AG08396 (cell line): ENCODE data around the gene DUSP5.
"Not testable (repeated sequence)": the region's sequence is repeated elsewhere in the genome, so short reads cannot be mapped to it uniquely, and the experiment has no call there.

Experiments used
- DNase-seq: peaks from one replicate; pipeline ENCODE4 v3.0.0; 2012; ENCODE audit warnings: low spot score, mixed read lengths

Gene DUSP5

GRCh38 chr10:110522365-110522988 is 24.8 kb downstream of the DUSP5 start:
- DNase-seq: no peak

DNA sequence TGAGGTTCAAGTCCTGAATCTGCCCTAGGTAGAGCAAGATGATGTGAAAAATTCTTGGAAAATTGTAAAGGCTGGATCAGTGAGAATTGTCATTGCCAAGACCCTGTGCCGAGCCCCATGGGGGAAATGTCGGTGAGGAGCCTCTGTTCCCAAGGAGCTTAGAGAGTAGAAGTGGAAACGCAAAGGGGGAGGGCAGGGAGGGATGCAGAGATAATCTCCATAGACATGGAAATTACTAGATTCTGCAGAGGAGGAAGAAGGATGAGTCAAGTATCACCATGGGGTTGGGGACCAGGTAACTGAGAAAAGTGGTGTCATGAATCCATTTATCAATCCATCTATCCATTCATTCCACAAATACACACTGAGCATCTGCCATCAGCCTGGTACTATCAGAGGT is 26.0 kb downstream of the DUSP5 start:
- no peak for DNase-seq

DNA sequence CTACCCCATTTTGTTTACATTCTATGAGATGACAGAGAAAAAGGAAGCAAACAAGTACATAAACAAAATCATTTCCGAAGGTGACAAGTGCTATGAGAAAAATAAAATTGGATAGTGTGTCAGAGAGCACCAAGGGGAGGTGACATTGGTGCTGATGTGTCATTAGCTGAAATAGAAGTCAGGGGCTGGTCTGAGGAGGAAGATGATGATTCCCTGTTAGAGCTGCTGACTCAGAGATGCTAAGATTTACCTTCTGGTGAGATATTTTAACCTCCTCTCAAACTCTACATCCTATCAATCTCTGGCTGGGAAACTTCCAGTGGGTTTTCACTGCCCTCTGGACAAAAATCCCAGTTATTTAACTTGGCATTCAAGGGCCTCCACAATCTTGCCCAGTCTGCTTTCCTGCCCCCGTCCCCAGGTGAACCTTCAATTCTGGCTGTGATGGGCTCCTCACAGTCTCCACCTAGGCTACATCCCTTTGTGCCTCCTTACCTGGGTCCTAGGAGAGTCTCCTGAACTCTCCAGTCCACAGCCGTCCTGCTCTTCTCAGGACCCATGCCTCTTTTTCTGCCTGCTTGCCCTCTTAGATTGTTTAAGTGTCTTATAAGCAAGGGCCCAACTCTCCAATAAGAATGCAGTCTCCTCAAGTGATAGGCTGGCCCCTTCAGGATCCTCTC is 26.6 kb downstream of the DUSP5 start:
- DNase-seq: no peak

DNA sequence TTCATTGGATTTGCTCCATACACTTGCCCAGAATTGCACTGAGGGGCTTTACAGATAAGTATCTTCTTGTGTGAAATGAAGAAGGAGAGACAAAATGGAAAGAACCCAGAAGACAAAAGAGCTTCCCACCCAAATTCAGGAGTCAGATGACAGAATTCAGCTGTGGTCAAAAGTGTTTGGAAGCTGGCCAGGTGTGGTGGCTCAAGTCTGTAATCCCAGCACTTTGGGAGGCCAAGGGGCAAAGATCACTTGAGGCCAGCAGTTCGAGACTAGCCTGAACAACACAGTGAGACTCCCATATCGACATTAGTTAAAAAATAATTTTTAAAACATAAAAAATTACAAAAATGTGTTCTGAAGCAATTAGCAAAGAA is 27.1 kb downstream of the DUSP5 start:
- no peak for DNase-seq

DNA sequence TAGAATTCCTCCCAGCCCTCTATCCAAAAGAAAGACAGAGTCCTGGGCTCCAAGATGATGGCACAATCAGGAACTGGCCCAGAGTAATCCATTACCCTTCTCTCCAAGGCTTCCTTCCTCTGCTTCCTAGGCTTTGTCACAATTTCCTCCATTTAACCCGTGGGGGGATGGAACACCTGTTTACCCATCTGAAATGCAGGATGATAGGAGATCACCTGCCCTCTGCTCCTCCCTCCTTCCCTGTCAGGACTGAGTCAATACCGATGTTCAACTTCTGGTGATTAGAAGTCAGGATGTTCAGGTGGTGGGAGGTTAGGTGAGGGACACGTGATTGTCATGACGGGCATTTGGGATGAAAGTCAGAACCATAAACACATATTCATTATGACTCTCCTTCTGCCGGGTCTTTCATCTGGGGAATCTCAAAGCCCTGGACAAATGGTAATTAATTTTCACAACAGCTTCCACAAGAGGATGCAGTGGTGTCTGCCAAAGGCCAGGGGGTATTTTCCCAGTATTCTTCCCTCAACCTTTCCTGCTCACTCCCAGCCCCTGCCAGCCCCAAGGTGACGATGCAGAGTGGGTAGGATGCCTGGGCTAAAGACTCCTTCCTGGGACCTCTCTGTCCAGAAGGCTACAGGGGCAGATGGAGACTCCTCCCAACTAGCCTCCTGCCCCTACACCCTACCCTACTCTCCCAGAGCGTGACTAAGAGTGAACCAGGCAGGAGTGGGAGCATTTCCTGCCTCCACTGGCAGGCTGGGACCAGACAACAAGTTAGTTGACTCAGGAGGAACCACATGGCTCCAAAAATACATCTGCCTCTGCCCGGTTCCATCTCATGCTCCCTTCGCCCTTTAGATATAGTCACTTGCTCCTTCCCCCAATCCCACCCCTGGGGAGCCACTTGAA is 27.9 kb downstream of the DUSP5 start:
- DNase-seq: peak; percentile 64

GRCh38 chr10:110527731-110528171 is 30.0 kb downstream of the DUSP5 start:
- DNase-seq: no peak

GRCh38 chr10:110528224-110528996 is 30.7 kb downstream of the DUSP5 start:
- DNase-seq: no peak

DNA sequence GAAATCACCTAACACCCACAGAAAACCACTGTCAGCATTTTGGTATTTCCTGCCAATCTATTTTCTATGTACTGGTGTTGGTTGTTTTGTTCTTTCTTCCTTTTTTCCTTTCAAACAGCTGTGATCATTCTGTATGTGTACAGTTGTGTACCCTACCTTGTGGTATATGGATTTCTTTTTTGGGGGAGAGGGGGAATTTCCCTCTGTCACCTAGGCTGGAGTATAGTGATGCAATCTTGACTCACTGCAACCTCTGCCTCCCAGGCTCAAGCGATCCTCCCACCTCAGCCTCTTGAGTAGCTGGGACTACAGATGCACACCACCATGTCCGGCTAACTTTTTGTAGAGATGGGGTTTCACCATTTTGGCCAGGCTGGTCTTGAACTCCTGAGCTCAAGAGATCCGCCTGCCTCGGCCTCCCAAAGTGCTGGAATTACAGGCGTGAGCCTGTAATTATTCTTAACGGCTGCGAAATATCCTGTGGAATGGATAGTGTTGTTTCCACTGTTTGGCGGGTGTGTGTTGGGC is 31.4 kb downstream of the DUSP5 start:
- not testable (repeated sequence) for DNase-seq

DNA sequence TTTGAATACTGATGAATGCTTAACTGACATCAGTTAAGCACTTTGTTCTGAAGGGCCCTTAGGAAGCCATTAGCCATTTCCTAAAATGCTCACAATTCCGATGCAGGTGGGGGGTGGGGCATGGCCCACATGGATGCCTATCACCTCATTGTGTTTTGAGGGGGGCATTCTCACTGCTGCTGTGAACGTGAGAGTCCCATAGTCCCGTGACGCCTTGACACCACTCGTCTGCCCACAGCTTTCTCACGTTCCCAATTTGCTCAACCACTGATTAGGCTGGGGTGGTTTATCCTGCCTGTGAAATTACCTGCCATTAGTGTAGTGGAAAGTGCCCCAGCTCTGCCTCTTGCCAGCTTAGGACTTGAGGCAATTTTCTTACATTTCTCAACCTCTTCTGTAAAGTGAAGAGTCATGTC is 31.9 kb downstream of the DUSP5 start:
- no peak for DNase-seq

DNA sequence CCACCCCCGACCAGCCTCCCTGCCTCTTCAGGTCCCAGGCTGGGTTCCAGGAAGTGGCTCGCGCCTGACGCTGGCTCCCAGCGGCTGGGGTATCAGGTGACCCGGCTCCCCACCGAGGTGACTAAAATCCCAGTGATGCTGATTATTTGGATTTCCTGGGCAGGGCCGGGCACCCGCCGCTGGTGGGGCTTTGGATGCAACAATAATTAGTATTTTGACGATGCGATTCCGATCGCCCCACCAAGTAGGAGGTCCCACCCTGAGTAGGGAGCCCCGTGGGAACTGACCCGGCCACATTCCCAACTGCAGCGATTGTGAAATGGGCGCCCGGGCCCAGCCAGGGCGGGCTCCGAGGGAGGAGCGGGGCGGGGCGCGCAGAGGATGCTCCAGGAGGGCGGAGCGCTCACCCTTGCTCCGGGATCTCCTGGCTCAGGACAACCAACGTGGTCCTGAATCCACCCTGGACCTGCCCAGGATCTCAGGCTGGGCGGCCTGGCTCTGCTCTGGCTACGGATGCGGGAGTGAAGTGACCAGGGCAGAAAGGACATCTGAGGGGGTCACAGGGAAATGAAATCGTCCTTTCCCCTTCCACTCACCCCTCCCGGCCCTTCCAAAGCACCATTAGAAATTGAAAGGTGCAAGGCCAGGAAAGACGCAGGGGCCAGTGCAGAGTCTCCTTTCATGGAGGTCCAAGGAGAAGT is 32.6 kb downstream of the DUSP5 start:
- peak; percentile 77 for DNase-seq

DNA sequence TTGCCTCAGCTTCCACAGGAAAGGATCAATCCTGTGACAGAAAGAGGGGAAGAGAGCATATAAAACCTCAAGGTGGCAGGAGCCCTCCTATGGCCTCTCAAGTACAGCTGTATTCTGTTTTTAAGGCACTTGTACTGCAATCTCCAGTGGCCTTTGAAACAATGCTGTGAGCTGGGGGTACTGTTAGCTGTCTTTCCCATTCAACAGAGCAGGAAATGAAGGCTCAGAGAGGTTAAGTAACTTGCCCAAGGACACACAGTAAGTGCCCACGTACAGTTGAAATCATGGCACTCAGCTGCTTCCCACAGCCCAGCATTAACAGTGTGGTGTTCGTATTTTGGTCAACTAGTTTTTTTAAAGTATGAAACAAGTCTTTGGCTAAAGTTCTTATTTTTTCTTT is 34.0 kb downstream of the DUSP5 start:
- no peak for DNase-seq

DNA sequence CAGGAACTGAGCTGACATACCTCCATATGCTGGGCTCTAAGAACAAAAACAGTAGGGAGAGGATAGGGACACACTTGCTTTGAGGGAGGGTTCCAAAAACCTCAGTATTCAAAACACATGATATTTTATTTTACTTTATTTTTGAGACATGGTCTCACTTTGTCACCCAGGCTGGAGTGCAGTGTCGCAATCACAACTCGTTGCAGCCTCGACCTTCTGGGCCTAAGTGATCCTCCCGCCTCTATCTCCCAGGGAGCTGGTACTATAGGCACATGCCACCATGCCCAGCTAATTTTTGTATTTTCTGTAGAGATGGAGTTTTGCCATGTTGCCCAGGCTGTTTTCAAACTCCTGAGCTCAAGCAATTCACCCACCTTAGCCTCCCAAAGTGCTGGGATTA is 34.9 kb downstream of the DUSP5 start:
- DNase-seq: not testable (repeated sequence)

GRCh38 chr10:110533149-110533548 is 35.4 kb downstream of the DUSP5 start:
- DNase-seq: no peak

GRCh38 chr10:110534571-110534970 is 36.9 kb downstream of the DUSP5 start:
- no peak for DNase-seq

GRCh38 chr10:110535958-110536891 is 38.5 kb downstream of the DUSP5 start:
- peak; percentile 58 for DNase-seq

GRCh38 chr10:110539091-110539490 is 41.4 kb downstream of the DUSP5 start:
- DNase-seq: no peak

DNA sequence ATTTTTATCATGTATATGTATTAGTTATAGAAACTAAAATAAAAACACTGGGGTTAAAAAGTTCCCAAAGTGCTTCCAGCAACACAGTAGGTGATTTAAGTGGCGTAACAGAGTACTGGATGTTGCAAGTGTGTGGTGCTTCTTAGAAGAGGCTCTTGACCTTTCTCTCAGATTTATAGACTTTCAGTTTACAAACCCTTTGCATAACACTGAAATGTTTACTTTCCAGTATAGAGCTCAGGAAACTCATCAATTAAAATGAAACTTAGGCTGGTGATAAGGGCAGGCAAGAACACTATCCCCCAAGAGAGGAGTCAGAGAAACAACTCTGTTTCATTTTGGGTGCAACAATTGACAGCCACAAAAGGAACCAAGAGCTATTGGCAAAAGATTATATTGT is 42.3 kb downstream of the DUSP5 start:
- no peak for DNase-seq

- DNase-seq: no peak
Observed at GRCh38 chr10:110544958-110545537, 47.3 kb downstream of the DUSP5 start.

GRCh38 chr10:110546077-110546476 is 48.4 kb downstream of the DUSP5 start:
- DNase-seq: no peak
